Measurements from ENCODE around the gene KLK5.

Gene KLK5

DNA sequence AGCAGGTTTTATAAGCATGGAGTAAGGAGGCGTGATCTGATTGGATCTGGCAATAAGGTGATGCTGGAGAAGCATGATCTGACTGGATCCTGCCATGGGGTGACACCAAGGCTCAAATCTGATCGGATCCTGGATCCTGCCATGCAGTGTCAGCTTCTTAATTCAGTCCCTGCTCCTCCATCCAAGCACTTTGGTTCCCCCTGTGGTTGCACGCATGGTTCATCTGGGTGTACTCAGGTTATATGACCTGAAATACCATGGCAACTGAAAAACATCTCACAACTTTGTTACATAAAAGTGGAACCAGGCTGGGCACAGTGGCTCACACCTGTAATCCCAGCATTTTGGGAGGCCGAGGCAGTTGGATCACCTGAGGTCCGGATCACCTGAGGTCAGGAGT is 24.0 kb downstream of the KLK5 start:
- TF ChIP-seq CTCF (IDR thresholded peaks at IDR 0.05; ENCODE audit: low read depth, low read length): no peak
- H3K4me3 ChIP-seq (ENCODE audit: low read depth, low read length): no peak overlapping the region
- in situ Hi-C loops (cut with HindIII; ENCODE audit: low sequenced_read_pairs): no loop called here
- no peak for DNase-seq (ENCODE audit: low read depth, low spot score)

DNA sequence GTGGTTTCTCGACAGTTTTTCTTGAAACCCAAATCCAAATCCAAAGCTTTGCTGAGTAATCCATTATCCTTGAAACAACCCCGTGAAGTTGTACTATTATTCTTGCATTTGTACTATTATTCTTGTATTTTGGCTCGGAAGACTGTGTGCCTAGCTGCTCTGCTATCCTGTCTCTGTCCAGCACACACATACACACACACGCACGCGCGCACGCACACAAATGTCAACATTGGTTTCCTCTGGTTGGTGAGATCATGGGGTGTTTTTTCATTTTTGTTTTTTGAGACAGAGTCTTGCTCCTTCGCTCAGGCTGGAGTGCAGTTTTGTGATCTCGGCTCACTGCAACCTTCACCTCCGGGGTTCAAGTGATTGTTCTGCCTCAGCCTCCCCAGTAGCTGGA is 26.7 kb downstream of the KLK5 start:
- in situ Hi-C loops (cut with HindIII; ENCODE audit: low sequenced_read_pairs): no loop called here
- no peak for DNase-seq (ENCODE audit: low read depth, low spot score)
- no peak overlapping the region for H3K4me3 ChIP-seq (ENCODE audit: low read depth, low read length)
- no peak for TF ChIP-seq CTCF (IDR thresholded peaks at IDR 0.05; ENCODE audit: low read depth, low read length)

DNA sequence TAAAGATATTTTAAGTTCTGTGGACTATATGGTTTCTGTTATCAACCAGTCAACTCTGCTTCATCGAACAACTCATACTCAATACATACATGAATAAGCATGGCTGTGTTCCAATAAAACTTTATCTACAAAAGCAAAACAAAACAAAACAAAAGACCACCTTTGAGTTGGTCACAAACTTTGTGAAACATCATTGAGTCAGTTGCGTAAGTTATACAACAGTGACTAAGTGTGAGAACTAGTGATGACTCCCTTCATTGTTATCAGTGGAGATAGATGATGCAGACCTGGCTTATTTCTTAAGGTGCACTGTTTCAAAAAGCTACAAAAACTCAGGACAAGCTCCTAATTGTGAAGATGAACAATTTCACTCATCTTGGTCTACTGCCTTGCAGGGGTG is 27.1 kb downstream of the KLK5 start:
- H3K4me3 ChIP-seq (ENCODE audit: low read depth, low read length): no peak overlapping the region
- in situ Hi-C loops (cut with HindIII; ENCODE audit: low sequenced_read_pairs): no loop called here
- no peak for TF ChIP-seq CTCF (IDR thresholded peaks at IDR 0.05; ENCODE audit: low read depth, low read length)
- no peak for DNase-seq (ENCODE audit: low read depth, low spot score)

GRCh38 chr19:50924586-50924985 is 28.3 kb downstream of the KLK5 start:
- TF ChIP-seq CTCF (IDR thresholded peaks at IDR 0.05; ENCODE audit: low read depth, low read length): no peak
- DNase-seq (ENCODE audit: low read depth, low spot score): no peak
- no peak overlapping the region for H3K4me3 ChIP-seq (ENCODE audit: low read depth, low read length)
- in situ Hi-C loops (cut with HindIII; ENCODE audit: low sequenced_read_pairs): no loop called here

- DNase-seq (ENCODE audit: low read depth, low spot score): peak; percentile 56
- in situ Hi-C loops (cut with HindIII; ENCODE audit: low sequenced_read_pairs): no loop called here
- H3K4me3 ChIP-seq (ENCODE audit: low read depth, low read length): no peak overlapping the region
- TF ChIP-seq CTCF (IDR thresholded peaks at IDR 0.05; ENCODE audit: low read depth, low read length): peak; percentile 78
Observed at GRCh38 chr19:50922317-50922853, 30.5 kb downstream of the KLK5 start.

- TF ChIP-seq CTCF (IDR thresholded peaks at IDR 0.05; ENCODE audit: low read depth, low read length): no peak
- H3K4me3 ChIP-seq (ENCODE audit: low read depth, low read length): no peak overlapping the region
- DNase-seq (ENCODE audit: low read depth, low spot score): no peak
- in situ Hi-C loops (cut with HindIII; ENCODE audit: low sequenced_read_pairs): no loop called here
Observed at GRCh38 chr19:50921426-50922316, 31.2 kb downstream of the KLK5 start.
